B cell (primary cell): Measurements from ENCODE around the gene ITGB6. TPM values are rescaled to one million over a fixed set of nuclear protein-coding genes. Genes with fewer than 3 reads are reported as not detected.

ENCODE experiments used
- ATAC-seq: fragments of 200-7000 bp; cut with Tn5 transposase; one replicate; pipeline ENCODE4 v1.10.0; 2021; ENCODE audit warnings: low read depth, mild to moderate bottlenecking, moderate number of reproducible peaks, moderate library complexity
- CTCF ChIA-PET: fragments of 350-600 bp; sonication (Branson Sonifier 250); formaldehyde crosslinking; loops from one replicate; lab custom pipeline; 2021; ENCODE audit warnings: antibody characterized with exemption, inconsistent platforms; lab: Charles Lee
- POLR2A ChIA-PET: fragments of 350-600 bp; sonication (Branson Sonifier 250); formaldehyde crosslinking; loops from one replicate; lab custom pipeline; 2021; ENCODE audit warnings: antibody characterized with exemption; lab: Charles Lee
- DNase-seq: peaks from one replicate; pipeline ENCODE4 v3.0.0; 2013
- H2AFZ ChIP-seq: 2 replicates; pipeline ENCODE4 v1.6.1; 2012; ENCODE audit warnings: mild to moderate bottlenecking, low read depth, low read length; ENCODE audit not compliant: insufficient read depth, poor library complexity, severe bottlenecking
- H3K27ac ChIP-seq, 2 donors: 1 replicate in 1 of 2; 2 replicates in 1 of 2; pipeline ENCODE4 v1.5.1; 2012 to 2013; ENCODE audit warnings: low read length in 2 of 2, mild to moderate bottlenecking in 2 of 2, moderate library complexity in 1 of 2
- H3K27me3 ChIP-seq, 4 experiments: fragments of 200-600 bp in 1 of 4; sonication (generic) in 1 of 4; replicated peaks in 1 of 4; 1 replicate in 2 of 4; 2 replicates in 2 of 4; pipeline versions ENCODE4 v1.6.1 to v1.7.0; 2013 to 2016; ENCODE audit warnings: low read length in 3 of 4, mild to moderate bottlenecking in 2 of 4, mixed read lengths in 1 of 4, moderate library complexity in 1 of 4; ENCODE audit not compliant: insufficient read depth in 4 of 4, control insufficient read depth in 3 of 4; ENCODE audit errors: control extremely low read depth in 1 of 4
- H3K36me3 ChIP-seq, 2 experiments: replicated peaks in 1 of 2; 1 replicate in 1 of 2; 2 replicates in 1 of 2; pipeline versions ENCODE4 v1.6.1 to v1.7.1; 2013; ENCODE audit warnings: low read length in 1 of 2; ENCODE audit not compliant: insufficient read depth in 2 of 2, control insufficient read depth in 1 of 2; ENCODE audit errors: control extremely low read depth in 1 of 2, extremely low read depth in 1 of 2
- H3K4me1 ChIP-seq, 2 donors: fragments of 200-600 bp in 1 of 2; sonication (generic) in 1 of 2; 1 replicate in 1 of 2; 2 replicates in 1 of 2; pipeline versions ENCODE4 v1.5.1 to v1.6.1; 2013 to 2017; ENCODE audit warnings: low read length in 2 of 2; ENCODE audit not compliant: control insufficient read depth in 2 of 2, insufficient read depth in 2 of 2
- H3K4me2 ChIP-seq: replicated peaks from 2 replicates; pipeline ENCODE3; 2012; ENCODE audit warnings: mild to moderate bottlenecking, low read depth, low read length; ENCODE audit not compliant: poor library complexity, severe bottlenecking
- H3K4me3 ChIP-seq, 5 experiments: fragments of 200-600 bp in 1 of 5; sonication (generic) in 1 of 5; 1 replicate in 3 of 5; 2 replicates in 2 of 5; pipeline versions ENCODE4 v1.5.1 to v1.7.0; 2011 to 2016; ENCODE audit warnings: low read length in 4 of 5, mild to moderate bottlenecking in 4 of 5, low read depth in 2 of 5, control low read depth in 1 of 5, moderate library complexity in 1 of 5; ENCODE audit not compliant: insufficient read depth in 1 of 5; ENCODE audit errors: control extremely low read depth in 1 of 5, extremely low read depth in 1 of 5
- H3K79me2 ChIP-seq: fragments of 200-600 bp; sonication (generic); one replicate; pipeline ENCODE4 v1.6.0; 2016; ENCODE audit warnings: low read length; ENCODE audit not compliant: control insufficient read depth, insufficient read depth
- H3K9ac ChIP-seq: fragments of 200-600 bp; sonication (generic); 2 replicates; pipeline ENCODE4 v1.6.1; 2017; ENCODE audit warnings: mild to moderate bottlenecking, low read length, moderate library complexity
- H3K9me3 ChIP-seq, 3 donors: one replicate each; pipeline versions ENCODE4 v1.6.1 to v1.7.1; 2013; ENCODE audit warnings: low read length in 2 of 3; ENCODE audit not compliant: control insufficient read depth in 2 of 3, insufficient read depth in 1 of 3; ENCODE audit errors: control extremely low read depth in 1 of 3
- H4K20me1 ChIP-seq: 2 replicates; pipeline ENCODE4 v1.6.0; 2012; ENCODE audit warnings: mild to moderate bottlenecking, low read length; ENCODE audit not compliant: insufficient read depth, control insufficient read depth, poor library complexity, severe bottlenecking
- H3K27ac Mint-ChIP-seq: one replicate; pipeline ENCODE4 v1.8.0; 2021; ENCODE audit warnings: mixed read lengths
- H3K27me3 Mint-ChIP-seq: one replicate; pipeline ENCODE4 v1.8.0; 2021; ENCODE audit warnings: mixed read lengths
- H3K4me1 Mint-ChIP-seq: one replicate; pipeline ENCODE4 v1.8.0; 2021; ENCODE audit warnings: mixed read lengths
- H3K4me3 Mint-ChIP-seq: one replicate; pipeline ENCODE4 v1.8.0; 2021; ENCODE audit warnings: mixed read lengths
- H3K9me3 Mint-ChIP-seq: one replicate; pipeline ENCODE4 v1.8.0; 2022; ENCODE audit warnings: mixed read lengths; ENCODE audit not compliant: insufficient read depth
- EZH2 ChIP-seq: IDR thresholded peaks from 2 replicates; pipeline ENCODE4 v1.6.1; 2012; ENCODE audit warnings: borderline replicate concordance, low read depth, mild to moderate bottlenecking, moderate library complexity, low read length; ENCODE audit not compliant: insufficient read depth, poor library complexity, severe bottlenecking
- WGBS: methylation state at CpG from one replicate; pipeline ENCODE4 v1.1.5; 2013; ENCODE audit warnings: missing lambda C conversion rate; ENCODE audit not compliant: insufficient coverage; 5-methylcytosine and 5-hydroxymethylcytosine counted together
- intact Hi-C: fragments of 100-400 bp; cut with micrococcal nuclease; formaldehyde crosslinking; loops from one replicate; pipeline ENCODE4 v1.10.0; 2022
- polyA plus RNA-seq: library from polyadenylated mRNA; depleted of rRNA; stranded (reverse); fragments of >200 nt; gene quantifications from 2 replicates; pipeline ENCODE4 v1.2.3, GENCODE V29; 2012
- total RNA-seq, 2 donors: library from RNA; stranded (reverse); fragments of 120-200 nt in 1 of 2; gene quantifications; 1 replicate in 1 of 2; 2 replicates in 1 of 2; pipeline versions ENCODE4 v1.2.3 to v1.2.4, GENCODE V29; 2013 to 2022
- TF ChIP-seq, protein P1 (sequence below): fragments of 200-600 bp; IDR thresholded peaks from one replicate; pipeline ENCODE4 v1.8.0; 2022; ENCODE audit warnings: antibody characterized with exemption, mild to moderate bottlenecking

The ITGB6 gene
- total and polyA plus RNA-seq, 2 donors (not counting 1 experiment from before 2014, with no cell fraction given), result not detected

GRCh38 chr2:160165996-160166395 lies 34.1 kb downstream of the ITGB6 start:
- H3K9me3 Mint-ChIP-seq, result no peaks in the 10 kb centered on the region
- Histone ChIP-seq H3K27me3 (no peaks in the 10 kb centered on the region), H3K4me2 (no peak overlapping the region), H2AFZ (no peak overlapping the region), H3K36me3 (no peaks in the 10 kb centered on the region), H3K79me2 (no peaks in the 10 kb centered on the region), H3K27ac (no peak overlapping the region), H3K4me1 (no peaks in the 10 kb centered on the region), H4K20me1 (no peaks in the 10 kb centered on the region), H3K4me3 (no peak overlapping the region), H3K9ac (no peak overlapping the region), H3K9me3 (no peaks in the 10 kb centered on the region)
- TF ChIP-seq, protein P1, sequence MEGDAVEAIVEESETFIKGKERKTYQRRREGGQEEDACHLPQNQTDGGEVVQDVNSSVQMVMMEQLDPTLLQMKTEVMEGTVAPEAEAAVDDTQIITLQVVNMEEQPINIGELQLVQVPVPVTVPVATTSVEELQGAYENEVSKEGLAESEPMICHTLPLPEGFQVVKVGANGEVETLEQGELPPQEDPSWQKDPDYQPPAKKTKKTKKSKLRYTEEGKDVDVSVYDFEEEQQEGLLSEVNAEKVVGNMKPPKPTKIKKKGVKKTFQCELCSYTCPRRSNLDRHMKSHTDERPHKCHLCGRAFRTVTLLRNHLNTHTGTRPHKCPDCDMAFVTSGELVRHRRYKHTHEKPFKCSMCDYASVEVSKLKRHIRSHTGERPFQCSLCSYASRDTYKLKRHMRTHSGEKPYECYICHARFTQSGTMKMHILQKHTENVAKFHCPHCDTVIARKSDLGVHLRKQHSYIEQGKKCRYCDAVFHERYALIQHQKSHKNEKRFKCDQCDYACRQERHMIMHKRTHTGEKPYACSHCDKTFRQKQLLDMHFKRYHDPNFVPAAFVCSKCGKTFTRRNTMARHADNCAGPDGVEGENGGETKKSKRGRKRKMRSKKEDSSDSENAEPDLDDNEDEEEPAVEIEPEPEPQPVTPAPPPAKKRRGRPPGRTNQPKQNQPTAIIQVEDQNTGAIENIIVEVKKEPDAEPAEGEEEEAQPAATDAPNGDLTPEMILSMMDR, result no peak
- no peak for TF ChIP-seq EZH2
- no peak overlapping the region for H3K4me3 Mint-ChIP-seq
- ChIA-PET POLR2A (no interaction called here), CTCF (no interaction called here)
- H3K27me3 Mint-ChIP-seq, result peaks cover 3% of the 10 kb centered on the region
- ATAC-seq (no peak), DNase-seq (no peak)
- WGBS, result no CpG with 5 or more reads among the region's 1 CpG
- intact Hi-C loops, result no loop called here
- no peaks in the 10 kb centered on the region for H3K4me1 Mint-ChIP-seq
- H3K27ac Mint-ChIP-seq, result no peak overlapping the region

GRCh38 chr2:160165081-160165480 lies 35.0 kb downstream of the ITGB6 start:
- Histone ChIP-seq H3K36me3 (no peaks in the 10 kb centered on the region), H3K4me2 (no peak overlapping the region), H3K4me3 (no peak overlapping the region), H3K79me2 (no peaks in the 10 kb centered on the region), H3K27ac (no peak overlapping the region), H4K20me1 (no peaks in the 10 kb centered on the region), H3K27me3 (no peaks in the 10 kb centered on the region), H3K9me3 (no peaks in the 10 kb centered on the region), H3K9ac (no peak overlapping the region), H3K4me1 (no peaks in the 10 kb centered on the region), H2AFZ (no peak overlapping the region)
- Mint-ChIP-seq H3K9me3 (no peaks in the 10 kb centered on the region), H3K27me3 (peaks cover 3% of the 10 kb centered on the region), H3K4me3 (no peak overlapping the region), H3K27ac (no peak overlapping the region), H3K4me1 (no peaks in the 10 kb centered on the region)
- POLR2A ChIA-PET, result no interaction called here
- ATAC-seq (no peak), DNase-seq (no peak)
- no peak for TF ChIP-seq EZH2
- CTCF ChIA-PET, result no interaction called here
- no CpG with 5 or more reads among the region's 2 CpGs for WGBS
- intact Hi-C loops, result no loop called here
